Neuronal stem cell (in vitro differentiated cells): Measurements from ENCODE around the gene SLCO1B3. TPM values are rescaled to one million over a fixed set of nuclear protein-coding genes. Genes with fewer than 3 reads are reported as not detected.

Experiments
- small RNA-seq: library from polyadenylated mRNA; stranded (forward); fragments of <200 nt; extraction: miRNeasy Mini kit (QIAGEN cat#:217004); gene quantifications from one replicate; pipeline ENCODE3, GENCODE V24; 2013; ENCODE audit not compliant: insufficient read depth

Gene SLCO1B3

Small RNAs within 50 kb of the gene (small RNA-seq; reads per million reads assigned to genes)
- gene AC011604.1, result not detected
